RWPE2 (cell line): Measurements from ENCODE around the gene FNDC4.

Experiments used
- ATAC-seq: fragments of 200-7000 bp; cut with Tn5 transposase; 3 replicates; pipeline ENCODE4 v1.9.1; 2021; ENCODE audit warnings: low read depth
- DNase-seq: peaks from one replicate; pipeline ENCODE4 v3.0.0-alpha.2; 2020; ENCODE audit warnings: low spot score
- H3K27ac ChIP-seq: fragments of 450-650 bp; 2 replicates; pipeline ENCODE4 v1.5.1; 2017; ENCODE audit warnings: mild to moderate bottlenecking; ENCODE audit not compliant: poor library complexity, severe bottlenecking
- H3K27me3 ChIP-seq: fragments of 250-450 bp; sonication (Bioruptor Pico); 2 replicates; pipeline ENCODE4 v1.5.1; 2021; ENCODE audit warnings: mild to moderate bottlenecking, moderate library complexity; ENCODE audit not compliant: insufficient read depth, poor library complexity, severe bottlenecking
- H3K36me3 ChIP-seq: fragments of 250-450 bp; sonication (Bioruptor Pico); 2 replicates; pipeline ENCODE4 v1.5.1; 2020; ENCODE audit warnings: low read depth, mild to moderate bottlenecking, moderate library complexity
- H3K4me1 ChIP-seq: fragments of 250-450 bp; sonication (Bioruptor Pico); 2 replicates; pipeline ENCODE4 v1.5.1; 2021; ENCODE audit warnings: mild to moderate bottlenecking, moderate library complexity; ENCODE audit not compliant: insufficient read depth, poor library complexity, severe bottlenecking
- H3K4me3 ChIP-seq: fragments of 250-450 bp; sonication (Bioruptor Pico); 2 replicates; pipeline ENCODE4 v1.5.1; 2021; ENCODE audit warnings: mild to moderate bottlenecking, moderate library complexity; ENCODE audit not compliant: severe bottlenecking
- H3K9me3 ChIP-seq: fragments of 250-450 bp; sonication (Bioruptor Pico); 2 replicates; pipeline ENCODE4 v1.5.1; 2021; ENCODE audit warnings: mild to moderate bottlenecking, moderate library complexity; ENCODE audit not compliant: severe bottlenecking
- TF ChIP-seq, protein P1 (sequence below): fragments of 450-650 bp; IDR thresholded peaks from one replicate; pipeline ENCODE4 v1.5.1; 2017; ENCODE audit warnings: mild to moderate bottlenecking, moderate library complexity; ENCODE audit not compliant: poor library complexity, severe bottlenecking

The FNDC4 gene

DNA sequence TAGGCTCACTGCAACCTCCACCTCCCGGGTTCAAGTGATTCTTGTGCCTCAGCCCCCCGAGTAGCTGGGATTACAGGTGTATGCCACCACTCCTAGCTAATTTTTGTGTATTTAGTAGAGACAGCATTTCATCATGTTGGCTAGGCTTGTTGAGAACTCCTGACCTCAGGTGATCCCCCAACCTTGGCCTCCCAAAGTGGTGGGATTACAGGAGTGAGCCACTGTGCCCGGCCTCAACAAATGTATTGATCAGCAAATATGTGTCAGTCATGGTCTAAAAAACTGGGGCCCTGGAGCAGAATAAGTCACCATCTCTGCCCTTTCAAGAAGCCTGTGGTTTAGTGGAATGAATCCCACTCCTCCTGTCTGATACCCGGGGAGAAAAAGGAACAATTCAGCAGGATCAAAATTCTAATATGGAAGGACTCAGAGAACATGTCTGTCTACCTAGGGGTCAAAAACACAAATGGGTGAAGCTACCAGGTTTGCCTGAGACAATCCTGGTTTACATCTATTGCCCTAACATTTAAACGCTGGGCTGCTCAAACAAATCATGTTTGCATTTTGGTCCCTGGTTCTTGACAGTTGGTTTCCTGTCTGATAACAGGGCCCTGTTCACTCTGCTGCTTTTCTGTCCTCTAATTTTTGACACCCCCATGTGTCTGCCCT is 23.2 kb upstream of the FNDC4 start:
- no peaks in the 10 kb centered on the region for H3K4me1 ChIP-seq
- no peak overlapping the region for H3K27ac ChIP-seq
- no peaks in the 10 kb centered on the region for H3K27me3 ChIP-seq
- ATAC-seq (no peak), DNase-seq (no peak)
- H3K36me3 ChIP-seq: no peaks in the 10 kb centered on the region
- TF ChIP-seq, protein P1, sequence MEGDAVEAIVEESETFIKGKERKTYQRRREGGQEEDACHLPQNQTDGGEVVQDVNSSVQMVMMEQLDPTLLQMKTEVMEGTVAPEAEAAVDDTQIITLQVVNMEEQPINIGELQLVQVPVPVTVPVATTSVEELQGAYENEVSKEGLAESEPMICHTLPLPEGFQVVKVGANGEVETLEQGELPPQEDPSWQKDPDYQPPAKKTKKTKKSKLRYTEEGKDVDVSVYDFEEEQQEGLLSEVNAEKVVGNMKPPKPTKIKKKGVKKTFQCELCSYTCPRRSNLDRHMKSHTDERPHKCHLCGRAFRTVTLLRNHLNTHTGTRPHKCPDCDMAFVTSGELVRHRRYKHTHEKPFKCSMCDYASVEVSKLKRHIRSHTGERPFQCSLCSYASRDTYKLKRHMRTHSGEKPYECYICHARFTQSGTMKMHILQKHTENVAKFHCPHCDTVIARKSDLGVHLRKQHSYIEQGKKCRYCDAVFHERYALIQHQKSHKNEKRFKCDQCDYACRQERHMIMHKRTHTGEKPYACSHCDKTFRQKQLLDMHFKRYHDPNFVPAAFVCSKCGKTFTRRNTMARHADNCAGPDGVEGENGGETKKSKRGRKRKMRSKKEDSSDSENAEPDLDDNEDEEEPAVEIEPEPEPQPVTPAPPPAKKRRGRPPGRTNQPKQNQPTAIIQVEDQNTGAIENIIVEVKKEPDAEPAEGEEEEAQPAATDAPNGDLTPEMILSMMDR: no peak
- no peaks in the 10 kb centered on the region for H3K9me3 ChIP-seq
- no peak overlapping the region for H3K4me3 ChIP-seq

DNA sequence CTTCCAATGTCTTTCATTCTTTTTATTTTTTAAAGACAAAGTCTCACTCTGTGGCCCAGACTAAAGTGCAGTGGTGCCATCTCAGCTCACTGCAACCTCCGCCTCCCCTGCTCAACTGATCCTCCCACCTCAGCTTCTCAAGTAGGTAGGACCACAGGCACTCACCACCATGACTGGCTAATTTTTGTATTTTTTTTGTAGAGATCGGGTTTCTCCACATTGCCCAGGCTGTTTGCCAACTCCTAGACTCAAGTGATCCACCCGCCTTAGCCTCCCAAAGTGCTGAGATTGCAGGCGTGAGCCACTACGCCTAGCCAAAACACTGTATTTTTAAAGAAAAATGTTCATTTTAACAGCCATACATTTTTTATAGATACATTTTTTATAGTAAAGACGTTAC is 14.3 kb upstream of the FNDC4 start:
- no peak for ATAC-seq
- no peaks in the 10 kb centered on the region for H3K36me3 ChIP-seq
- no peaks in the 10 kb centered on the region for H3K4me1 ChIP-seq
- no peak overlapping the region for H3K27ac ChIP-seq
- no peak for DNase-seq
- H3K4me3 ChIP-seq: no peak overlapping the region
- H3K9me3 ChIP-seq: no peaks in the 10 kb centered on the region
- TF ChIP-seq, protein P1: no peak
- H3K27me3 ChIP-seq: no peaks in the 10 kb centered on the region

DNA sequence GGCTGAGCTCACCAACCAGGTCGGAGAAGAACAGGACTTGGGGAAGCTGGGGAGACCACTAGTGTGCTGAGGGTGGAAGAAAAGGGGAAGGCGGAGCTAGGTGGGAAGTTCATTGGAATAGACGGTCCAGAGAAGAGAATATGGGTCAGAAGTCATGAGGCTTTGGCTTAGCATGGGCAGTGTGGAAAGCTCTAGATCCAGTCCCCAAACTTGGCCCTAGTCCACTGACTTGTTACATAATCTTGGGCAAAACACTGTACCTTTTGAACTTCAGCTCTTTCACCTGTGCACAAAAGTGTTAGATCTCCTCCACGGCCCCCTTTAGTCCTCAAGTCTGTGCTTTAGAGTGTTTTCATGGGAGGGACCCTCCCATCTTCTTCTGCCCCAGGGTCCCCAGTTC is 12.3 kb upstream of the FNDC4 start:
- DNase-seq: no peak
- Histone ChIP-seq H3K4me3 (no peak overlapping the region), H3K4me1 (no peaks in the 10 kb centered on the region), H3K27ac (no peak overlapping the region), H3K9me3 (no peaks in the 10 kb centered on the region), H3K27me3 (no peaks in the 10 kb centered on the region), H3K36me3 (no peaks in the 10 kb centered on the region)
- no peak for ATAC-seq
- TF ChIP-seq, protein P1: no peak

DNA sequence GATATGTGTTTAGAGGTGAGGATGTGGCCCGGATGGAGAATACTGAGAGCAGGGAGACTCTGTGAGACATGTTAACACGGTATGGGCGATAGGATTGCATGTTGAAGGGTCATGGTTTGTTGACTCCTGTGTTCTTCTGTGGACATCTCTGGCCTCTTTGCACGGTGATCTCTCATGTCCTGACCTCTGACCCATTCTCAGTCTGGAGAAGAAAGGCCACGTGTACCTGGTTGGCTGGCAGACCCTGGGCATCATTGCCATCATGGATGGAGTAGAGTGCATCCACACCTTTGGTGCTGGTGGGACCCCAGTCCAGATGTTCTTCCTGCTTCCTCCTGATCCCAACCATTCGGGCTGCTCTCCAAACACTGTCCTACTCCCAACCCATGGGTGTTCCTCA is 11.6 kb upstream of the FNDC4 start:
- H3K36me3 ChIP-seq: no peaks in the 10 kb centered on the region
- H3K9me3 ChIP-seq: no peaks in the 10 kb centered on the region
- H3K4me1 ChIP-seq: no peaks in the 10 kb centered on the region
- TF ChIP-seq, protein P1: no peak
- H3K4me3 ChIP-seq: no peak overlapping the region
- no peaks in the 10 kb centered on the region for H3K27me3 ChIP-seq
- H3K27ac ChIP-seq: no peak overlapping the region
- DNase-seq (no peak), ATAC-seq (no peak)

DNA sequence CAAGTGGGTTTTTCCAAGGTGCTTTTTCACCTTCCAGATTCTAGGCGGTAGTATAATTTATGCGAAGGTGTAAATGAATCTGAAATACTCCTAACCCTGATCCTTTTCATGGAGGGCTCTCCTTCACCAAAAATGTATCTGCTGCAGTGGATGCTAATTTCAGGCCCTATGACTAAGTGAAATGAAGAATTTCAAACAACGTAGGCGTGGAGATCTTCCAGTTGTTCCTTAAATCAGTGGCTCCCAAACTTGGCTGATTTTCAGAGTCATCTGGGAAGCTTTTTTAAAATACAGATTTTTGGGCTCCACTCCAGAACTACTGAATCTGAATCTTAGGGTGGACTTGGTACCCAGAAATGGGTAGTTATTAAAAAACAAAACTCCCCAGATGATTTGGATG is 7.1 kb upstream of the FNDC4 start:
- ATAC-seq (no peak), DNase-seq (no peak)
- Histone ChIP-seq H3K9me3 (no peaks in the 10 kb centered on the region), H3K27me3 (no peaks in the 10 kb centered on the region), H3K4me1 (no peaks in the 10 kb centered on the region), H3K4me3 (no peak overlapping the region), H3K27ac (no peak overlapping the region), H3K36me3 (no peaks in the 10 kb centered on the region)
- TF ChIP-seq, protein P1: no peak
